NB4 (cell line): ENCODE measurements around the gene UST.

Experiments used
- MAX ChIP-seq: IDR thresholded peaks from 2 replicates; pipeline ENCODE4 v1.6.1; 2011; ENCODE audit warnings: low read depth, low read length
- MYC ChIP-seq: IDR thresholded peaks from 2 replicates; pipeline ENCODE4 v1.6.1; 2011; ENCODE audit warnings: low read depth, low read length
- POLR2A ChIP-seq: IDR thresholded peaks from 2 replicates; pipeline ENCODE4 v1.6.1; 2011; ENCODE audit warnings: mild to moderate bottlenecking; ENCODE audit not compliant: insufficient read length; ENCODE audit errors: extremely low read depth
- TF ChIP-seq, protein P1 (sequence below): IDR thresholded peaks from one replicate; pipeline ENCODE4 v1.5.1; 2012; ENCODE audit warnings: low read depth, low read length

DNA sequence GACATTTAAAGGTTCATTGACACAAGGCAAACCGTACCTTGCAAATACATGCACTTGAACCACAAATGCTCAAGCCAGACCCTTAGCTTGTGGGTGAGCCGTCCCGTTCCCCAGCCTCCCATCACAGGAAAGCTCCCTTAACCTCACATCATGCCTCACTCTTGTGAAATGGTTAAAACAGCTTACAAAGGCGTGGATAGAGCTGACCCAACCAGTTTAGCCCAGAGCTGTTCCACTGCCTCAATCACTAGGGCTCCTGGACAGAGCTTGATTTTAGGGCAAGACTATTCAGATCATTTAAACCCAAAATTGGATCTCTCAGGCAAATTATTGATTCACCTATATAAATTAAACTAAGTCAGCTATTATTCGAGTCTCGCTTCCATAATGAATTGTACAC is 341.1 kb downstream of the UST start:
- TF ChIP-seq, protein P1, sequence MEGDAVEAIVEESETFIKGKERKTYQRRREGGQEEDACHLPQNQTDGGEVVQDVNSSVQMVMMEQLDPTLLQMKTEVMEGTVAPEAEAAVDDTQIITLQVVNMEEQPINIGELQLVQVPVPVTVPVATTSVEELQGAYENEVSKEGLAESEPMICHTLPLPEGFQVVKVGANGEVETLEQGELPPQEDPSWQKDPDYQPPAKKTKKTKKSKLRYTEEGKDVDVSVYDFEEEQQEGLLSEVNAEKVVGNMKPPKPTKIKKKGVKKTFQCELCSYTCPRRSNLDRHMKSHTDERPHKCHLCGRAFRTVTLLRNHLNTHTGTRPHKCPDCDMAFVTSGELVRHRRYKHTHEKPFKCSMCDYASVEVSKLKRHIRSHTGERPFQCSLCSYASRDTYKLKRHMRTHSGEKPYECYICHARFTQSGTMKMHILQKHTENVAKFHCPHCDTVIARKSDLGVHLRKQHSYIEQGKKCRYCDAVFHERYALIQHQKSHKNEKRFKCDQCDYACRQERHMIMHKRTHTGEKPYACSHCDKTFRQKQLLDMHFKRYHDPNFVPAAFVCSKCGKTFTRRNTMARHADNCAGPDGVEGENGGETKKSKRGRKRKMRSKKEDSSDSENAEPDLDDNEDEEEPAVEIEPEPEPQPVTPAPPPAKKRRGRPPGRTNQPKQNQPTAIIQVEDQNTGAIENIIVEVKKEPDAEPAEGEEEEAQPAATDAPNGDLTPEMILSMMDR, result no peak
- no peak for TF ChIP-seq MAX
- no peak for TF ChIP-seq POLR2A
- no peak for TF ChIP-seq MYC
